NT2/D1 (cell line): ENCODE results near the gene CRTC1.

Experiments used
- SUZ12 ChIP-seq: IDR thresholded peaks from 2 replicates; pipeline ENCODE4 v1.6.1; 2011; ENCODE audit not compliant: insufficient read length, insufficient read depth; ENCODE audit errors: extremely low read depth
- YY1 ChIP-seq: IDR thresholded peaks from 2 replicates; pipeline ENCODE4 v1.6.1; 2011; ENCODE audit not compliant: insufficient read length, insufficient read depth

DNA sequence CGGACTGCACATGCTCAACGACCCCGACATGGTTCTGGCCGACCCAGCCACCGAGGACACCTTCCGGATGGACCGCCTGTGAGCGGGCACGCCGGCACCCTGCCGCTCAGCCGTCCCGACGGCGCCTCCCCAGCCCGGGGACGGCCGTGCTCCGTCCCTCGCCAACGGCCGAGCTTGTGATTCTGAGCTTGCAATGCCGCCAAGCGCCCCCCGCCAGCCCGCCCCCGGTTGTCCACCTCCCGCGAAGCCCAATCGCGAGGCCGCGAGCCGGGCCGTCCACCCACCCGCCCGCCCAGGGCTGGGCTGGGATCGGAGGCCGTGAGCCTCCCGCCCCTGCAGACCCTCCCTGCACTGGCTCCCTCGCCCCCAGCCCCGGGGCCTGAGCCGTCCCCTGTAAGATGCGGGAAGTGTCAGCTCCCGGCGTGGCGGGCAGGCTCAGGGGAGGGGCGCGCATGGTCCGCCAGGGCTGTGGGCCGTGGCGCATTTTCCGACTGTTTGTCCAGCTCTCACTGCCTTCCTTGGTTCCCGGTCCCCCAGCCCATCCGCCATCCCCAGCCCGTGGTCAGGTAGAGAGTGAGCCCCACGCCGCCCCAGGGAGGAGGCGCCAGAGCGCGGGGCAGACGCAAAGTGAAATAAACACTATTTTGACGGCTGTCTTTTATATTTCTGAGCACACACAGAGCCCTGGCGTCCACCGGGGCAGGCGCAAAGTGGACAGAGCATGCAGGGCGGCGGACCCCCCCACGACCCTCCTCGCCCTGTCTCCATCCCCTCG lies 94.0 kb downstream of the CRTC1 start:
- no peak for TF ChIP-seq YY1
- no peak for TF ChIP-seq SUZ12
